RWPE2 (cell line): Measurements from ENCODE around the gene APP.

Experiments used
- ATAC-seq: fragments of 200-7000 bp; cut with Tn5 transposase; 3 replicates; pipeline ENCODE4 v1.9.1; 2021; ENCODE audit warnings: low read depth
- DNase-seq: peaks from one replicate; pipeline ENCODE4 v3.0.0-alpha.2; 2020; ENCODE audit warnings: low spot score
- H3K27ac ChIP-seq: fragments of 450-650 bp; 2 replicates; pipeline ENCODE4 v1.5.1; 2017; ENCODE audit warnings: mild to moderate bottlenecking; ENCODE audit not compliant: poor library complexity, severe bottlenecking
- H3K27me3 ChIP-seq: fragments of 250-450 bp; sonication (Bioruptor Pico); 2 replicates; pipeline ENCODE4 v1.5.1; 2021; ENCODE audit warnings: mild to moderate bottlenecking, moderate library complexity; ENCODE audit not compliant: insufficient read depth, poor library complexity, severe bottlenecking
- H3K36me3 ChIP-seq: fragments of 250-450 bp; sonication (Bioruptor Pico); 2 replicates; pipeline ENCODE4 v1.5.1; 2020; ENCODE audit warnings: low read depth, mild to moderate bottlenecking, moderate library complexity
- H3K4me1 ChIP-seq: fragments of 250-450 bp; sonication (Bioruptor Pico); 2 replicates; pipeline ENCODE4 v1.5.1; 2021; ENCODE audit warnings: mild to moderate bottlenecking, moderate library complexity; ENCODE audit not compliant: insufficient read depth, poor library complexity, severe bottlenecking
- H3K4me3 ChIP-seq: fragments of 250-450 bp; sonication (Bioruptor Pico); 2 replicates; pipeline ENCODE4 v1.5.1; 2021; ENCODE audit warnings: mild to moderate bottlenecking, moderate library complexity; ENCODE audit not compliant: severe bottlenecking
- H3K9me3 ChIP-seq: fragments of 250-450 bp; sonication (Bioruptor Pico); 2 replicates; pipeline ENCODE4 v1.5.1; 2021; ENCODE audit warnings: mild to moderate bottlenecking, moderate library complexity; ENCODE audit not compliant: severe bottlenecking
- CTCF ChIP-seq: fragments of 450-650 bp; IDR thresholded peaks from one replicate; pipeline ENCODE4 v1.5.1; 2017; ENCODE audit warnings: mild to moderate bottlenecking, moderate library complexity; ENCODE audit not compliant: poor library complexity, severe bottlenecking

The APP gene

GRCh38 chr21:26170471-26171257 lies at the start of gene APP:
TSS of gene APP (minus strand) at chr21:26170770. CDS start at chr21:26170620, 150 bp downstream.
- Histone ChIP-seq H3K36me3 (no peaks in the 10 kb centered on the region), H3K4me3 (peak within 1 kb of the TSS; percentile 83), H3K9me3 (no peaks in the 10 kb centered on the region), H3K4me1 (peaks cover 28% of the 10 kb centered on the region), H3K27ac (peak within 1 kb of the TSS; percentile 76), H3K27me3 (no peaks in the 10 kb centered on the region)
- peak; percentile 97 for TF ChIP-seq CTCF
- DNase-seq, result peak; percentile 68
- ATAC-seq, result peak; percentile 54

- Histone ChIP-seq H3K36me3 (no peaks in the 10 kb centered on the region), H3K4me1 (no peaks in the 10 kb centered on the region), H3K9me3 (peaks cover 2% of the 10 kb centered on the region), H3K27ac (no peak overlapping the region), H3K4me3 (no peak overlapping the region), H3K27me3 (no peaks in the 10 kb centered on the region)
- DNase-seq (no peak), ATAC-seq (no peak)
- no peak for TF ChIP-seq CTCF
Measured at GRCh38 chr21:26212220-26212619, 41.6 kb upstream of the APP start.

- DNase-seq (no peak), ATAC-seq (no peak)
- H3K27ac ChIP-seq, result no peak overlapping the region
- H3K9me3 ChIP-seq, result no peaks in the 10 kb centered on the region
- TF ChIP-seq CTCF, result no peak
- H3K4me1 ChIP-seq, result no peaks in the 10 kb centered on the region
- H3K27me3 ChIP-seq, result no peaks in the 10 kb centered on the region
- H3K36me3 ChIP-seq, result no peaks in the 10 kb centered on the region
- no peak overlapping the region for H3K4me3 ChIP-seq
Measured at GRCh38 chr21:26210614-26211013, 40.0 kb upstream of the APP start.

GRCh38 chr21:26207021-26207420 lies 36.5 kb upstream of the APP start:
- Histone ChIP-seq H3K9me3 (no peaks in the 10 kb centered on the region), H3K27me3 (no peaks in the 10 kb centered on the region), H3K36me3 (no peaks in the 10 kb centered on the region), H3K4me3 (no peak overlapping the region), H3K27ac (no peak overlapping the region), H3K4me1 (no peaks in the 10 kb centered on the region)
- no peak for TF ChIP-seq CTCF
- ATAC-seq (no peak), DNase-seq (no peak)

- H3K4me3 ChIP-seq, result no peak overlapping the region
- no peak for TF ChIP-seq CTCF
Measured at GRCh38 chr21:26199456-26199855, 28.9 kb upstream of the APP start.

More at GRCh38 chr21:26199456-26199855, 28.9 kb upstream of the APP start:
- H3K9me3 ChIP-seq, result no peaks in the 10 kb centered on the region
- no peaks in the 10 kb centered on the region for H3K27me3 ChIP-seq
- peak; percentile 96 for ATAC-seq
- H3K36me3 ChIP-seq, result no peaks in the 10 kb centered on the region
- H3K27ac ChIP-seq, result peak overlapping the region; percentile 94
- peak; percentile 63 for DNase-seq
- H3K4me1 ChIP-seq, result peaks cover 15% of the 10 kb centered on the region
